ENCODE data around the gene WNT5A. TPM values are rescaled to one million over a fixed set of nuclear protein-coding genes. Genes with fewer than 3 reads are reported as not detected.
A peak's percentile ranks its signal among the peaks of the same experiment; 100 is the strongest.

Gene WNT5A
- total RNA-seq (10 to 100 TPM in 3 of 4 donors, 1 to 10 TPM in 1; 3.6 to 13.0 (median 11.3) TPM), polyA plus RNA-seq (2.6 TPM)
- long read RNA-seq, donor 1, full-length matches to known transcripts: 10 of 27 reads
- long read RNA-seq, donor 1, partial matches to known transcripts: 13 of 27 reads
- long read RNA-seq, donor 1, other reads (novel, unspliced or antisense): 4 of 27 reads
- long read RNA-seq, donor 2, full-length matches to known transcripts: 6 of 9 reads
- long read RNA-seq, donor 2, partial matches to known transcripts: 0 of 9 reads
- long read RNA-seq, donor 2, other reads (novel, unspliced or antisense): 3 of 9 reads
- long read RNA-seq, donor 3, full-length matches to known transcripts: 1 of 2 reads
- long read RNA-seq, donor 3, partial matches to known transcripts: 0 of 2 reads
- long read RNA-seq, donor 3, other reads (novel, unspliced or antisense): 1 of 2 reads
- long read RNA-seq, donor 4, full-length matches to known transcripts: 4 of 8 reads
- long read RNA-seq, donor 4, partial matches to known transcripts: 1 of 8 reads
- long read RNA-seq, donor 4, other reads (novel, unspliced or antisense): 3 of 8 reads

DNA sequence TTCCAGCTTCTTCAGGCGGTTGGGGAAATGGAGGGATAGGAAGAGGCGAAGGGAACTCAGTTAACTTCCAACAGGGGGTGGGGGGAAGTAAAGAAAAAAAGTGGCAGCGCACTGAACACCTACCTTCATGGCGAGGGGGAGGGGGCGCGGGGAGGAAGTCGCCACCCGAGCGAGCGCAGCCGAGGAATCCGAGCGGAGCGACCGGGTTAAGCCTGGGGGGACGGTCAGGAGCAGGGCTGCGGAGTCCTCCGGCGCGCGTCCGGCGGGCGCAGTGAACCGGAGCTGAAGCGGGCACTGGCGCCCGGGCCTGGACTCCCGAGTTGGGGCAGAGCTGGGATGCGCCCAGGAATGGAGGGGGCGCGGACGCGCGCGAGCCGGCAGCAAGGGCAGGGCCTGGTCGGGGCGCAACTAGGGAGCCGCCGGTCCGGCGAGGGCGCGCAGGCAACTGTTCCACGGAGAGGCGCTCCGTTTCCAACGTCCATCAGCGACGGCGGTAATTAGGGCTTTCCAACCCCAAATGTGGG lies at the start of gene WNT5A:
WNT5A (minus strand) TSS at position 450 of the 524 bp plus-strand sequence; CDS start at position 129, 321 bp downstream.
- WGBS: under 1% methylated on average over 52 of the region's 52 CpGs
- Histone ChIP-seq H3K27me3 (ENCODE audit: control insufficient read depth, insufficient read depth) (no peaks in the 10 kb centered on the region), H3K4me3 (ENCODE audit: low read length) (peak within 1 kb of the TSS; percentile 81), H3K4me1 (ENCODE audit: control insufficient read depth, insufficient read depth, low read length) (no peaks in the 10 kb centered on the region), H3K27ac (ENCODE audit: low read length) (peak within 1 kb of the TSS; percentile 33), H3K9me3 (ENCODE audit: control insufficient read depth, low read length) (no peaks in the 10 kb centered on the region)
- peak; percentile 10 to 31 for ATAC-seq
- DNase-seq: peak in 2 of 3 donors; percentile 78 to 80
- intact Hi-C loops (cut with DNase I): loop anchor here (5.0 to 10.0 kb wide), 6 partner anchors 230 to 1008 kb away; no protein-coding TSS in a partner anchor

DNA sequence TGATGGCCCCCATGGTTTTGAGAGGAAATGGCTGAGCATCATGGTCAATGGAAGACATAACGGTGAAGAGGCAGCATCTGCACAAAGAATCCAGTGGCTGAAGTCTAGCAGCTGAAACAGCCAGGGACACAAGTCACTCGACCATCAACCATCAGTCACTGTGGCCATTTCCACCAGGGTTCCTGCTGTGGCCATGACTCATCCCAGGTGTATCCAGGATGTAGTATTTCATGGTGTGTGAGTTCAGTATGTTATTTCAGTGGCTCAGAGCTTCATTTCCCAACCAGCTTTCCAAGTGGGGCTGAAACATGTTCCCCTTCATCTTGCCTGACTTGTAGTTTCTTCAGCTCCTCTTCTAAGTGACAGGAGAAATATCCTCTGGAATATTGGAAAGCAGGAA lies 47.8 kb upstream of the WNT5A start:
- DNase-seq (no peak), ATAC-seq (no peak)
- intact Hi-C loops (cut with DNase I): no loop called here
- Histone ChIP-seq H3K4me1 (ENCODE audit: control insufficient read depth, insufficient read depth, low read length) (no peaks in the 10 kb centered on the region), H3K27me3 (ENCODE audit: control insufficient read depth, insufficient read depth) (no peaks in the 10 kb centered on the region), H3K9me3 (ENCODE audit: control insufficient read depth, low read length) (no peaks in the 10 kb centered on the region), H3K4me3 (ENCODE audit: low read length) (no peak overlapping the region), H3K27ac (ENCODE audit: low read length) (no peak overlapping the region)
- WGBS: 70% methylated on average over 2 of the region's 2 CpGs

DNA sequence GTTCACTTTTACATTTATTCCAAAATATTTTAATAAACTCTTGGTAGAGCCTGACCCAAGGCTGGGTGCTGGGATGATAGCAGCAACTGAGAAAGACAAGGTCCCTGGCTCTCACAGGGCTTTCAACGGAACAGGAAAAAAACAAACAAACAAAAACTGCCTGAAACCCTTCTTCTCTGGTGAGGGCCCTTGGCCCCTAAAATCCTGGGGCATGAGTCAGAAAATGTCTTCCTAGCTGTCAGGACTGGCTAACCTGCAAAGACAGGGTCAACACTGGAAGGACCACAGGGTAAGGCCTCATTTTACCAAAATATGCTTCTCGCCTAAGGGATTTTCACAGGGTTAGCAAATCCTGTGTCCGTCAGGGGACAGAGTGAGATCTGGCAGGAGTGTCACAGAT lies 45.7 kb upstream of the WNT5A start:
- Histone ChIP-seq H3K9me3 (ENCODE audit: control insufficient read depth, low read length) (no peaks in the 10 kb centered on the region), H3K27ac (ENCODE audit: low read length) (no peak overlapping the region), H3K27me3 (ENCODE audit: control insufficient read depth, insufficient read depth) (no peaks in the 10 kb centered on the region), H3K4me1 (ENCODE audit: control insufficient read depth, insufficient read depth, low read length) (no peaks in the 10 kb centered on the region), H3K4me3 (ENCODE audit: low read length) (no peak overlapping the region)
- intact Hi-C loops (cut with DNase I): no loop called here
- DNase-seq (no peak), ATAC-seq (no peak)
- 87% methylated on average over 3 of the region's 3 CpGs for WGBS

DNA sequence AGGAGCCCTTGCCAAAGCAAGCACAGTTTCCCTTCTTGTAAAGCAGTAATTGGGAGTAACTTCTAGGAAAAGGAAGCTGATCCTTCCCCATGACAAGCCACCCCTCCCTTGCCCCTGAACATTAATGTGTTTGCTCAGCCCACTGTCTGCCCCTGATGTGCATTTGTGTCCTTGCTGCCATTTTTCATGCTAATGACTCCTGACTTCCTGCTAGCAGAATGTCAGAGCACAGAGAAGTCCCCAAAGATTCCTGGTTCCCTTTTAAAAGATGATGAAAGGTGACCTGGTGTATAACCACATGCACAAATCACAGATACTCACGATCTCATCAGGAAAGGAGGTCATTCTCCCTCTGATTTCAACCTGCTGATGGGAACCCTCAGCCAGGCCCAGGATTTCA lies 44.2 kb upstream of the WNT5A start:
- WGBS: 57% methylated on average over 1 of the region's 1 CpG
- intact Hi-C loops (cut with DNase I): no loop called here
- no peaks in the 10 kb centered on the region for H3K4me1 ChIP-seq (ENCODE audit: control insufficient read depth, insufficient read depth, low read length)
- H3K27me3 ChIP-seq (ENCODE audit: control insufficient read depth, insufficient read depth): no peaks in the 10 kb centered on the region
- DNase-seq (no peak), ATAC-seq (no peak)
- no peaks in the 10 kb centered on the region for H3K9me3 ChIP-seq (ENCODE audit: control insufficient read depth, low read length)
- no peak overlapping the region for H3K4me3 ChIP-seq (ENCODE audit: low read length)
- no peak overlapping the region for H3K27ac ChIP-seq (ENCODE audit: low read length)

DNA sequence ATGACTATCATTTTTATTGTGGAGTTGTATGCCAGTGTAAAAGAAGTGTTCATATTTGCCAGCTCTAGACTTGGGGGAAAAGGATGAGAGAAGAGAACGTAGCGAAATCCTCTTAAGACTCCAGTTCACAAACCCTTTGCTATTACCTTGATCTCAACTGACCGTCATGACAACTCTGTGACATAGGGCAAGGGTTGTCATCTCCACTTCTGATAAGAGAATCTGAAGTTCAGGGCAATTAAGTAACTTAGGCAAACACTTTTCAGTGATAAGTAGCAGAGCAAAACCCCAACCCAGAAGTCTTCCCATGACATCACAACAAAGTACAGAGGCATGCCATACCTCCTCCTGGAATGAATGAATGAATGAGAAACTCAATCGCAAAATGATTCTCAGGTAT lies 40.3 kb upstream of the WNT5A start:
- no peak for DNase-seq
- Histone ChIP-seq H3K27me3 (ENCODE audit: control insufficient read depth, insufficient read depth) (no peaks in the 10 kb centered on the region), H3K9me3 (ENCODE audit: control insufficient read depth, low read length) (no peaks in the 10 kb centered on the region), H3K27ac (ENCODE audit: low read length) (no peak overlapping the region), H3K4me1 (ENCODE audit: control insufficient read depth, insufficient read depth, low read length) (no peaks in the 10 kb centered on the region), H3K4me3 (ENCODE audit: low read length) (no peak overlapping the region)
- WGBS: 90% methylated on average over 4 of the region's 4 CpGs
- ATAC-seq: no peak
- intact Hi-C loops (cut with DNase I): no loop called here

DNA sequence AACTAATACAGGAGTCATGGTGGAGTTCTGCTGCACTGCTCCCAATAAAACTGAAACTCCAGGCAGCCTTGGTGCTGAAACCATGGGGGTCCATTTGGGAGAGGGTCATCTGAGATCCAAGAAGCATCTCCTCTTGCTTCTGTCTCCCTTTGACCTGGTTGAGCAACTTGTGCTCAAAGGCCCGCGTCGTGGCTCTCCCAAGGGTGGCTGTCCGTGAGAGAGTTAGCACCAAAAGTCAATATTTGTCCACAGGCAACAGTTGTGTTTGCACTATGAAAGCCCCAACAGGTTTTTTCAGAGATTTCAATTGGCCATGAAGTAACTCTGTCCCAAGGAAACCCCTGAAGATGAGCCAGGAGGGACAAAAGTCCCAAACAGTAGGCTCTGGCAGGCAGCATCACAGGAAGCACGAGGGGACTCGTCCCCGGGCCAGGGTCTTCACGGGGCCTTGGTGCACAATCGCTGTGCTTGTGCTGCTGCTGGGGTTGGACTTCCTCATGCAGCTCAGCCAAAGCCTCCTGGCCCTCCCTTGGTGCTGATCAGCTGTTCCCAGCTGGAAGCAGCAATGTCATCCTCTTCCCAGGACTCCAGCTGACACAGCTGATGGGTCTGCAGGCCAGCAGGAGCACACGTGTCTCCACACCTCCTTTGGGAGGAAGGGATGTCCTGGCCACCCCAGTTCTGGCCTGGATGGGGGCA lies 39.4 kb upstream of the WNT5A start:
- intact Hi-C loops (cut with DNase I): no loop called here
- Histone ChIP-seq H3K4me3 (ENCODE audit: low read length) (no peak overlapping the region), H3K9me3 (ENCODE audit: control insufficient read depth, low read length) (no peaks in the 10 kb centered on the region), H3K27me3 (ENCODE audit: control insufficient read depth, insufficient read depth) (no peaks in the 10 kb centered on the region), H3K27ac (ENCODE audit: low read length) (no peak overlapping the region), H3K4me1 (ENCODE audit: control insufficient read depth, insufficient read depth, low read length) (peaks cover 2% of the 10 kb centered on the region)
- DNase-seq (no peak), ATAC-seq (peak in 1 of 2 donors; percentile 40)
- WGBS: 69% methylated on average over 10 of the region's 10 CpGs

DNA sequence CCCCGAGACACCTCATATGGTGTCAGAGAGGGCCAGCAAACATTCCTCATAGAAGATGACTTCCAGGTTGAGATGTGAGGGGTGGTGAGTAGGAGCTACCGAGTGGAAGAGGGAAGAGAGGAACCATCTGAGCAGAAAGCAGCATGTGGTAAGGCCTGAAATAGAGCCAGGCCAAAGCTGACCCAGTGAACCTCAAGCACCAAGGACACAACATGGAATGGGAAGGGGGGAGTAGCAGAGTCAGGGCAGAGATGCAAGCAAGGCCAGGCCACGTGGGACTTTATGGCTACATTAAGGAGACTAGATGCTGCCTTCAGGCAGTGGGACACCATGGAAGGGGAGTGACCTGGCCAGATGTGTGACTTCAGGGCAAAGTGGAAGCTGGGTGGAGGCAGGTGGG lies 38.3 kb upstream of the WNT5A start:
- Histone ChIP-seq H3K27ac (ENCODE audit: low read length) (no peak overlapping the region), H3K27me3 (ENCODE audit: control insufficient read depth, insufficient read depth) (no peaks in the 10 kb centered on the region), H3K9me3 (ENCODE audit: control insufficient read depth, low read length) (no peaks in the 10 kb centered on the region), H3K4me1 (ENCODE audit: control insufficient read depth, insufficient read depth, low read length) (peaks cover 2% of the 10 kb centered on the region), H3K4me3 (ENCODE audit: low read length) (no peak overlapping the region)
- 86% methylated on average over 3 of the region's 3 CpGs for WGBS
- intact Hi-C loops (cut with DNase I): no loop called here
- ATAC-seq (no peak), DNase-seq (no peak)

DNA sequence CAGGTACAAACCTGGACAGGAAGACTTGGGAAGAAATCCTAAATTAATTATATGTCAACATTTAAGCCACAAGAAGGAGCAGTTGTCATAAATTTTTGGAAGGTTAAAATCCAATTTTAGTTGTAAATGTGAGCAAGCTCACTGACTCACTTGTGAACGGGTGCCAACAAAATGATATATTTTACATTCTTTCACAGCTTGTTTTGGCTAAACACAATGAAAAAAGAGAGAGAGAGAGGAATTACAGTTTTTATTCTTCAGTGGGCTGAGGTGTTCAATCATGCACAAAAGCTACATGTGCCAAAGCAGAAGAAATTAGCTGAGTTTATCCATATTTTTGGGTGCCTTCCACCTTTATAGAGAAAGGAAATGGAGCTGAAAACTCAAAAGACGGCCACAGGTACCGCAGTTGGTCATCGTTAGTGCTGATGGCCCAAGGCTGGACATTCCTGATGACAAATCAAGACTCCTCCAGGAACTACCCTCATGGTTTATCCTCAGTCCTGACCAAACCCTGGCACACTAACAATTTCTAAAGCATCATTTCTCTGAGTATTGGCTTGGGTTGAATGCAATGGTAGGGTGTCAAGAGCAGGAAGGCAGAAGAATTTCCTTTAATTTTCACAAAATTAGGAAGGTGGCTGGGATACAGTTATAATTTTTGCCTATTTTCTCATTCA lies 37.6 kb upstream of the WNT5A start:
- intact Hi-C loops (cut with DNase I): no loop called here
- Histone ChIP-seq H3K27ac (ENCODE audit: low read length) (no peak overlapping the region), H3K4me3 (ENCODE audit: low read length) (no peak overlapping the region), H3K4me1 (ENCODE audit: control insufficient read depth, insufficient read depth, low read length) (peaks cover 2% of the 10 kb centered on the region), H3K27me3 (ENCODE audit: control insufficient read depth, insufficient read depth) (no peaks in the 10 kb centered on the region), H3K9me3 (ENCODE audit: control insufficient read depth, low read length) (no peaks in the 10 kb centered on the region)
- no peak for DNase-seq
- ATAC-seq: no peak
- 77% methylated on average over 4 of the region's 4 CpGs for WGBS

DNA sequence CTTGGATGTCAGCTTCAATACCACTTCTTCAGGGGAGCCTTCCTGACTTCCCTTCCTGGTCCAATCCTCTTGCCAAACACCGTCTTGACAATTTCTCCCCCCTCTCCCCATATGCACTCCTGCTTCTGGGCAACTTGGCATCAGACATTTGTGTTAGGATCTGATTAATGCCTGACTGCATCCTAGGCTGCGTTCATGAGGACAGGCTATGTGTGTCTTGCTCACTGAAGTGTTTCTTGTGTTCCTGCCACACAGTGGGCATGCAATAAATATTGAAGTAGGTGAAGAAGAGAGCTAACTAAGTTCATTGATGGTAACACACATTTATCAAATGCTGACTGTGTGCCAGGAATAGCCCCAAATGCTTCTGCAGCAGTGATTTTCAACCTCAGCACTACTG lies 36.4 kb upstream of the WNT5A start:
- no peak for ATAC-seq
- WGBS: 85% methylated on average over 2 of the region's 2 CpGs
- no peaks in the 10 kb centered on the region for H3K9me3 ChIP-seq (ENCODE audit: control insufficient read depth, low read length)
- intact Hi-C loops (cut with DNase I): no loop called here
- no peak for DNase-seq
- no peak overlapping the region for H3K27ac ChIP-seq (ENCODE audit: low read length)
- no peaks in the 10 kb centered on the region for H3K27me3 ChIP-seq (ENCODE audit: control insufficient read depth, insufficient read depth)
- H3K4me1 ChIP-seq (ENCODE audit: control insufficient read depth, insufficient read depth, low read length): peaks cover 2% of the 10 kb centered on the region
- no peak overlapping the region for H3K4me3 ChIP-seq (ENCODE audit: low read length)

DNA sequence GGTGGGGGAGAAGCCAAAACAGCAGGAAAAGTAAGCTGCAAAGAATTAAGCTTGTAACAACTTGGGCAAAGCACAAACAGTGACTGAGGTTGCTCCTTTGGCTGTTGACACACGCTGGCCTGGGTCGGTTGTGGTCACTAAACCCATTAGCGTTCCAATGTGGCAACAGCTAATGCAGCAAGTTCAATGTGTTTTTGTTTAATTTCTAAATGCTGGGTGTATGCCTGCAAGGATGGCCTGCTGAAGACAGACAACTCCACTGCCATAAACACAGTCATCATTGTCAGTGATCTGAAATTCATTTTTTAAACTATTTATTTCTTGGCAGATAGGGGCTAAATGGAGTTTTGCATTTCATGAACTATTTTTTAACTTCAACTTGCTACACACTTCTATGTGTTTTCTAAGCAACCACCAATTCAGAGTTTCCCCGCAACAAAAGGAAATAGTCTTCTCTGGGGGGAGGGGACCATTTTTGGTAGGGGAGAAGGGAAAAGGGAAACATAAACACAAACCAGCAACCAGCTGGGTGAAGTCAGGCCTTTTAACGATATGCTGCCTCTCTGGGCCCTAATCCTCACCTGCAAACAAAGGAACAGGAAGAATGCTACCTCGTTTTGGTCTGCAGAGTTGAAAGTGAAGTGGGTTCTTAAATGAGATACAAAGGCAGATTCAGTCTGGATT lies 34.8 kb upstream of the WNT5A start:
- no peak for ATAC-seq
- no peaks in the 10 kb centered on the region for H3K27me3 ChIP-seq (ENCODE audit: control insufficient read depth, insufficient read depth)
- H3K9me3 ChIP-seq (ENCODE audit: control insufficient read depth, low read length): no peaks in the 10 kb centered on the region
- WGBS: 71% methylated on average over 6 of the region's 6 CpGs
- DNase-seq: no peak
- H3K27ac ChIP-seq (ENCODE audit: low read length): no peak overlapping the region
- no peak overlapping the region for H3K4me3 ChIP-seq (ENCODE audit: low read length)
- intact Hi-C loops (cut with DNase I): no loop called here
- peaks cover 2% of the 10 kb centered on the region for H3K4me1 ChIP-seq (ENCODE audit: control insufficient read depth, insufficient read depth, low read length)
